Heart left ventricle (tissue), 13 donors: Measurements from ENCODE around the gene N4BP2L1.

Experiments
- POLR2A ChIP-seq, 2 donors: fragments of 450-650 bp; IDR thresholded peaks; one replicate each; pipeline ENCODE4 v1.6.1; 2017; ENCODE audit warnings: antibody characterized with exemption in 2 of 2, mild to moderate bottlenecking in 2 of 2, moderate library complexity in 2 of 2
- TF ChIP-seq, protein P1 (sequence below), 12 donors: fragments of 200-600 bp; sonication (generic) in 4 of 12; IDR thresholded peaks; one replicate each; pipeline versions ENCODE4 v1.5.0 to v1.8.0; 2018 to 2022; ENCODE audit warnings: antibody characterized with exemption in 12 of 12, mild to moderate bottlenecking in 5 of 12
- donor health status: ischemic (EF 13 %, LVEDD 7.1; RV severe dilation, severe dysfunction).
- donor health status: DM: no; HTN: yes; CAD: no.
- donor health status: DM: no; HTN: no; CAD: no.
- donor health status: ischemic (EF 25% LVEDD 6.9; RV normal size, moderate dysfunction).
- donor health status: ischemic (EF 25% LVEDD 5.7; RV mildly dilated, moderate dysfunction).
- donor health status: ischemic (EF 35%, LVEDD 5.7; RV mildly dilated, moderate dysfunction).
- donor health status: nonischemic (EF 11% LVEDD 7.7; RV severe dilation, severe dysfunction).
- donor health status: DM: yes; HTN: yes; CAD: no.
- donor health status: PGD.
- donor health status: ischemic (EF 29% LVEDD 5.4; RV normal size, mild dysfunction).
- donor health status: nonischemic (EF 23%, LVEDD 6.1; RV moderate dilation, normal function).

DNA sequence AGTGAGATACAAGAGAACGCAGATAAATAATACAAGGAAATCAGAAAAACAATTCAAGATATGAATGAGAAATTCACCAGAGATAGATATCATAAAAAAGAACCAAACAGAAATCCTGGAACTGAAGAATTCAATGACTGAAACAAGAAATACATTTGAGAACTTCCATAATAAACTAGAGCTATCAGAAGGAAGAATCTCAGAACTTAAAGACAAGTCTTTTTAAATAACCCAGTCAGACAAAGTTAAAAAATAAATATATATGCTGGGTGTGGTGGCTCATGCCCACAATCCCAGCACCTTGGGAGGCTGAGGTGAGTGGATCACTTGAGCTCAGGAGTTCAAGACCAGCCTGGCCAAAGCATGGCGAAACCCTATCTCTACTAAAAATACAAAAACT is 28.7 kb upstream of the N4BP2L1 start:
- TF ChIP-seq, protein P1, sequence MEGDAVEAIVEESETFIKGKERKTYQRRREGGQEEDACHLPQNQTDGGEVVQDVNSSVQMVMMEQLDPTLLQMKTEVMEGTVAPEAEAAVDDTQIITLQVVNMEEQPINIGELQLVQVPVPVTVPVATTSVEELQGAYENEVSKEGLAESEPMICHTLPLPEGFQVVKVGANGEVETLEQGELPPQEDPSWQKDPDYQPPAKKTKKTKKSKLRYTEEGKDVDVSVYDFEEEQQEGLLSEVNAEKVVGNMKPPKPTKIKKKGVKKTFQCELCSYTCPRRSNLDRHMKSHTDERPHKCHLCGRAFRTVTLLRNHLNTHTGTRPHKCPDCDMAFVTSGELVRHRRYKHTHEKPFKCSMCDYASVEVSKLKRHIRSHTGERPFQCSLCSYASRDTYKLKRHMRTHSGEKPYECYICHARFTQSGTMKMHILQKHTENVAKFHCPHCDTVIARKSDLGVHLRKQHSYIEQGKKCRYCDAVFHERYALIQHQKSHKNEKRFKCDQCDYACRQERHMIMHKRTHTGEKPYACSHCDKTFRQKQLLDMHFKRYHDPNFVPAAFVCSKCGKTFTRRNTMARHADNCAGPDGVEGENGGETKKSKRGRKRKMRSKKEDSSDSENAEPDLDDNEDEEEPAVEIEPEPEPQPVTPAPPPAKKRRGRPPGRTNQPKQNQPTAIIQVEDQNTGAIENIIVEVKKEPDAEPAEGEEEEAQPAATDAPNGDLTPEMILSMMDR (IDR thresholded peaks at IDR 0.05): no peak
- TF ChIP-seq POLR2A (IDR thresholded peaks at IDR 0.05): no peak
